Activated B cell treated with CpG ODN at 0.5 μM for 24 hours (primary cell): ENCODE results near the gene CDYL. TPM values are rescaled to one million over a fixed set of nuclear protein-coding genes. Genes with fewer than 3 reads are reported as not detected.

Source experiments
- ATAC-seq: fragments of 200-7000 bp; cut with Tn5 transposase; one replicate; pipeline ENCODE4 v1.10.0; 2021; ENCODE audit warnings: low read depth, mild to moderate bottlenecking, moderate library complexity
- CTCF ChIA-PET: fragments of 350-600 bp; sonication (Branson Sonifier 250); formaldehyde crosslinking; loops from one replicate; lab custom pipeline; 2021; ENCODE audit warnings: antibody characterized with exemption; lab: Charles Lee
- POLR2A ChIA-PET: fragments of 350-600 bp; sonication (Branson Sonifier 250); formaldehyde crosslinking; loops from one replicate; lab custom pipeline; 2021; ENCODE audit warnings: antibody characterized with exemption; lab: Charles Lee
- DNase-seq: peaks from one replicate; pipeline ENCODE4 v3.0.0; 2022
- H3K27ac Mint-ChIP-seq: one replicate; pipeline ENCODE4 v1.8.0; 2020; ENCODE audit warnings: mixed read lengths
- H3K27me3 Mint-ChIP-seq: one replicate; pipeline ENCODE4 v1.8.0; 2021; ENCODE audit warnings: mixed read lengths
- H3K36me3 Mint-ChIP-seq: one replicate; pipeline ENCODE4 v1.8.0; 2021; ENCODE audit warnings: low read depth, mixed read lengths
- H3K4me1 Mint-ChIP-seq: one replicate; pipeline ENCODE4 v1.8.0; 2021; ENCODE audit warnings: mixed read lengths
- H3K4me3 Mint-ChIP-seq: one replicate; pipeline ENCODE4 v1.8.0; 2020; ENCODE audit warnings: mild to moderate bottlenecking, mixed read lengths
- H3K9me3 Mint-ChIP-seq: one replicate; pipeline ENCODE4 v1.8.0; 2020; ENCODE audit warnings: mixed read lengths
- intact Hi-C: fragments of 100-400 bp; cut with micrococcal nuclease; formaldehyde crosslinking; loops from one replicate; pipeline ENCODE4 v1.15.1; 2024
- total RNA-seq: library from RNA; stranded (reverse); gene quantifications from 2 replicates; pipeline ENCODE4 v1.2.3, GENCODE V29; 2022
- TF ChIP-seq, protein P1 (sequence below): fragments of 200-600 bp; IDR thresholded peaks from one replicate; pipeline ENCODE4 v1.8.0; 2022; ENCODE audit warnings: antibody characterized with exemption, mild to moderate bottlenecking

Gene CDYL
- total RNA-seq, 1 donor from 2014 or later, result 47.5 TPM

DNA sequence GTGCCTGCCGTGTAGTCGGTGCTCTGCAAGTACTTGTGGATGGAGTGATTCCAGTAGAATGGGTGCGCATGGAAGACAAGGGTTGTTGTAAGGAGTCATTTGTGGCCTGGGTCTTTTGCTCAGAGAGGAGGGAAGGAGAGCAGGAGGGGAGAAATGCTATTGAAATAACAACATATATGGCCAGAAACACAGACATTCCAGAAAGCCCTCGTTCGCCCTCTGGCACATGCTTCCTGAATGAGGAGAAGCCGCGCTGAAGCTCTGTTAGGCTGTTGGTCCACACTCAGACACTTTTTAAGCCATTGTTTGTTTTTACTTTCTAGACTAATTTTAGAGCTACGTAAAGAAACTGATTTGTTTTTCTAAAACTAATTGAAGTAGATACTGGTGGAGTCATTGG is 120.2 kb downstream of the CDYL start:
- Mint-ChIP-seq H3K27me3 (no peaks in the 10 kb centered on the region), H3K4me1 (peaks cover 5% of the 10 kb centered on the region), H3K36me3 (peaks cover 73% of the 10 kb centered on the region), H3K9me3 (peaks cover 5% of the 10 kb centered on the region), H3K4me3 (no peak overlapping the region), H3K27ac (no peak overlapping the region)
- POLR2A ChIA-PET, result no interaction called here
- intact Hi-C loops, result no loop called here
- TF ChIP-seq, protein P1, sequence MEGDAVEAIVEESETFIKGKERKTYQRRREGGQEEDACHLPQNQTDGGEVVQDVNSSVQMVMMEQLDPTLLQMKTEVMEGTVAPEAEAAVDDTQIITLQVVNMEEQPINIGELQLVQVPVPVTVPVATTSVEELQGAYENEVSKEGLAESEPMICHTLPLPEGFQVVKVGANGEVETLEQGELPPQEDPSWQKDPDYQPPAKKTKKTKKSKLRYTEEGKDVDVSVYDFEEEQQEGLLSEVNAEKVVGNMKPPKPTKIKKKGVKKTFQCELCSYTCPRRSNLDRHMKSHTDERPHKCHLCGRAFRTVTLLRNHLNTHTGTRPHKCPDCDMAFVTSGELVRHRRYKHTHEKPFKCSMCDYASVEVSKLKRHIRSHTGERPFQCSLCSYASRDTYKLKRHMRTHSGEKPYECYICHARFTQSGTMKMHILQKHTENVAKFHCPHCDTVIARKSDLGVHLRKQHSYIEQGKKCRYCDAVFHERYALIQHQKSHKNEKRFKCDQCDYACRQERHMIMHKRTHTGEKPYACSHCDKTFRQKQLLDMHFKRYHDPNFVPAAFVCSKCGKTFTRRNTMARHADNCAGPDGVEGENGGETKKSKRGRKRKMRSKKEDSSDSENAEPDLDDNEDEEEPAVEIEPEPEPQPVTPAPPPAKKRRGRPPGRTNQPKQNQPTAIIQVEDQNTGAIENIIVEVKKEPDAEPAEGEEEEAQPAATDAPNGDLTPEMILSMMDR, result no peak
- CTCF ChIA-PET, result no interaction called here
- ATAC-seq (no peak), DNase-seq (no peak)

DNA sequence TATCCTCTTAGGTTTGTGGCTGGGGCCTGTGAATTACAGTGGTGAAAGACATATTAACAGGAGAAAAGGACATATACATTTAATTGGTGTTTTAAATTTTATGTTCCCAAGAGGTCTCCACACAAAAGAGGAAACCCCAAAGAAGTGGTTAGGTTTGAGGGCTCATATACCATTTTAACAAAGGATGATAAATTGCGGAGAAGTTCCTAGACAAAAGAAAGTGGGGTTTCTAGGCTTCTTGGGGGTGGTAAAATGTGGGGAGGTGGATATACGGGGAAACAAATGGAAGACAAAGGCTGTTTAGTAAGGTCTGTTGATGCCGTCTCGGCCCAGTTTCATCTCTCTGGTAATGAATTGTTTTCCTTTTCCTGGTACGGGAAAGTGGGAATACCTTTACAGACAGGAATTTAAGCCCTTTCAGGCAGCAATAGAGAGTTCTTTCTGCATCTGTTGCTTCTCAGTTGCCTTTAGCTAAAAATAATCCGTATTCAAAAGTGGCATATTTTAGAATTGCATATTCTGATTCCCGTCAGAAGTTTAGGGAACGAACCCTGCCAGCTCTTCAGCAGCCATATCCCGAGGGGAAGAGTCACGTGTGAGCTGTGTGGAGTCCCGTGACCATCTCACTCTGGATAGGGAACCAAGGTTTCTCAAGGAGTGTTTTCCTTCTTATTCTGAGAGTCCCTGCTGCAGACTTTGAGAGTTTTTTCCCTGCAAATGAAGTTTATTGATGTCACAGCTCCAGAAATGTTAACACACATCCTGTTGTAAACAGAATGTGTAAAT is 123.2 kb downstream of the CDYL start:
- TF ChIP-seq, protein P1, result no peak
- DNase-seq, result no peak
- Mint-ChIP-seq H3K36me3 (peaks cover 45% of the 10 kb centered on the region), H3K9me3 (peaks cover 5% of the 10 kb centered on the region), H3K4me1 (peaks cover 22% of the 10 kb centered on the region), H3K27ac (no peak overlapping the region), H3K4me3 (no peak overlapping the region), H3K27me3 (no peaks in the 10 kb centered on the region)
- no peak for ATAC-seq
- intact Hi-C loops, result no loop called here
- ChIA-PET CTCF (no interaction called here), POLR2A (no interaction called here)

DNA sequence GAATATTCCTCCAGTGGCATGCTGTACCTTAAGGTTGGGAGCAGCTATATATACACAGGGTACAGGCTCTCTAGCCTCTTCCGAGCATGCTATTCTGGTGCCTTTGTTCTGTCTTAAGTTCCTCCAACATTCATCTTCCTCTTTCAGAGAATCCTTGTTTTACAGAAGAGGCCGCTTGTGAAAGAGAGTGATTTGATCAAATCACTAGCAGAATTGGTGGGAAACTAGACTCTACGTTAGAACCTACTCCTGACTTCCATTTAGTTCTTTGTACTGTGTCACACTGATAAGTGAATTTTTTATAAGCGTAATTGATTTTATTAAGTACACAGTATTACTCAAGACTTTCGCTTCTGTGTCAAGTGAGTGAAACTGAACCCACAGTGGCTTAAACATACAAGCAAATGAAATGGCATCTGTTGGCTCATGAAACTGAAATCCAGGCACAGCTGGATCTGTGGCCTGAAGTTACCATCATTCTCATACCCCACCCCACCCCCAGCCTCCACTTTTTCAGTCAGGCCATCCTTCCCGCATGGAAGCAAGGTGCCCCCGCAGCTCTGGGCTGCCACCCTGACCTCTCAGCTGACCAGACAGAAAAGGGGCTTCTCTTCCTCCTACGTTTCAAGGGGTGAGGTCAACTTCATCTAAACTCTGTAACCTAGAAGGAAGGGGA is 125.3 kb downstream of the CDYL start:
- ATAC-seq (peak; percentile 42), DNase-seq (no peak)
- POLR2A ChIA-PET, result interaction anchor here (0.8 kb wide), 1 partner anchor 42 kb away, joined by 3 read pairs; no protein-coding TSS in a partner anchor
- Mint-ChIP-seq H3K4me1 (peaks cover 35% of the 10 kb centered on the region), H3K27ac (peak overlapping the region; percentile 75), H3K36me3 (peaks cover 30% of the 10 kb centered on the region), H3K4me3 (no peak overlapping the region), H3K27me3 (no peaks in the 10 kb centered on the region), H3K9me3 (peaks cover 5% of the 10 kb centered on the region)
- CTCF ChIA-PET, result no interaction called here
- intact Hi-C loops, result loop anchor here (2.0 kb wide), 1 partner anchor 17 kb away; no protein-coding TSS in a partner anchor
- TF ChIP-seq, protein P1, result no peak

GRCh38 chr6:4902363-4902762 is 126.2 kb downstream of the CDYL start:
- CTCF ChIA-PET, result interaction anchor here (0.9 kb wide), 1 partner anchor 114 kb away, joined by 3 read pairs; no protein-coding TSS in a partner anchor
- ATAC-seq, result peak; percentile 77
- Mint-ChIP-seq H3K4me1 (peaks cover 43% of the 10 kb centered on the region), H3K4me3 (no peak overlapping the region), H3K27me3 (no peaks in the 10 kb centered on the region), H3K27ac (no peak overlapping the region), H3K9me3 (peaks cover 5% of the 10 kb centered on the region), H3K36me3 (peaks cover 22% of the 10 kb centered on the region)
- no peak for DNase-seq
- TF ChIP-seq, protein P1, result no peak
- intact Hi-C loops, result loop anchor here (2.0 kb wide), 1 partner anchor 18 kb away; no protein-coding TSS in a partner anchor
- POLR2A ChIA-PET, result interaction anchor here (0.8 kb wide), 1 partner anchor 43 kb away, joined by 3 read pairs; no protein-coding TSS in a partner anchor

DNA sequence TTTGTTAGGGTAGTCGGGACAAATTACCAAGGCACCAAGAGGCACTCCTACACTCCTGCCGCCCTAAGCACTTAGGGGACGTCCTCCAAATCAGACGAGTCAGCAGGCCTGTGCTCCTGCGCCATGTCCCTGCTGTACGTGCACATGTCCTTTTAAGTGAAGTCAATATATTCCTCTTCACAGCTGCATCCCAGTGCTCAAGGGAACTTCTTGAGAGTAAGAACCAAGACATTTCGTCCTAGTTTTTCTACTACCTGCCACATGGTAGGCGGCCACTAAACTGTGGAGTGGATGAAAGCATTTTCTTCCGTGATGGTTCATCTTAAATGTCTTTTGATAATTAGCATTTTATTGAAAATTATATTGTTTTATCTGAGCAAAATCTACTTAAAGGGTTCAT is 126.9 kb downstream of the CDYL start:
- POLR2A ChIA-PET, result no interaction called here
- no peak for DNase-seq
- CTCF ChIA-PET, result no interaction called here
- H3K36me3 Mint-ChIP-seq, result peaks cover 17% of the 10 kb centered on the region
- H3K4me3 Mint-ChIP-seq, result no peak overlapping the region
- no peaks in the 10 kb centered on the region for H3K27me3 Mint-ChIP-seq
- peaks cover 50% of the 10 kb centered on the region for H3K4me1 Mint-ChIP-seq
- H3K9me3 Mint-ChIP-seq, result peaks cover 5% of the 10 kb centered on the region
- TF ChIP-seq, protein P1, result no peak
- no peak for ATAC-seq
- intact Hi-C loops, result loop anchor here (2.0 kb wide), 1 partner anchor 18 kb away; no protein-coding TSS in a partner anchor
- no peak overlapping the region for H3K27ac Mint-ChIP-seq
